NCI-H524 treated with DMSO at 0.1 percent for 48 hours (cell line): ENCODE results near the gene LRRC37A3.
"Not testable (repeated sequence)": the region's sequence is repeated elsewhere in the genome, so short reads cannot be mapped to it uniquely, and the experiment has no call there.

Source experiments
- DNase-seq: peaks from one replicate; lab custom pipeline; 2025; lab: John Stamatoyannopoulos, UW

Gene LRRC37A3

GRCh38 chr17:64919289-64920025 lies at the start of gene LRRC37A3:
Gene LRRC37A3 (minus strand): TSS chr17:64919478. CDS start chr17:64897257, 22,221 bp downstream.
- DNase-seq = peak; percentile 84

DNA sequence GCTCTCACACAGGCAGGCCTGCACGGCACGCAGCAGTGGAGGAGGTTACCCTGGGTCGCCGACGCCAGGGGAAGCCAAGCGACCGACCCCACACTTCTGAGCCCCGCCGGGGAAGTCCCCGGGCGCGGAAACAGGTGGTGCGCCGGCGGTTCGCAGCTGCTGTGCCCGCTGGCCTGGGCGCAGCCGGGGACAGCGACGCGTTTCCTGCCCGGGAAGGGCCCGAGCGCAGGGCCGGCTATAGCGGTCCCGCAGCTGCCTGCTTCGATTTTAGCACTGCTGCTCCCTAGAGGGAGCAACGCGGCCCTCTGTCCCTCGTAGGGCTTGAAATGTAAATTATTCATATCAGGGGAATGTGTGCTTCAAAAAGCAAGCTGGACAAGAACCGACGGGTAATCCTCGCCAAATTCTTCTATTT lies 46.6 kb upstream of the LRRC37A3 start:
- DNase-seq = peak; percentile 34

DNA sequence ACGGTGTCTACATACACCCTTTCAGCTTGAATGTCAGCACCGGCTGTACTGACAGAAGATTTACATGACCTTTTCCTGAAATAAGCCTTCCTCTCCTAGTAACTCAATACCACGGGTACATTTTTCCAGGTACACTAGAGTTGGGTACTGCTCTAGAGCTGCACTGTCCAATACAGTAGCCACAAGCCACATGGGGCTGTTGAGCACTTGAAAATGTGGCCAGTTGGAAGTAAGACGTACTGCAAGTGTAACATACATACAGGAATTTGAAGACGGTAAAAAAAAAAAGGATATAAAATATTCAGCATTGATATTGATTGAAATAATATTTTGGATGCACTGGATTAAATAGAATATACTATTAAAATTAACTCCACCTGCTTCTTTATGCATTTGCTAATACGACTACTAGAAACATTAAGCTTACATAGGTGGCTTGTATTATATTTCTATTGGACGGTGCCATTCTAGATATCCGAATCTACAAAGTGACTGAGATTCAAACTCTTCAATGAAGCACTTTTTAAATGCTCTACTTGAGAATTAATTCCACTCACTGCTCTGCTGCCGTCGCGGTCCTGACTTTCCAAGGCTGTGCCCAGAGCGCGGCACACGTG lies 46.1 kb upstream of the LRRC37A3 start:
- not testable (repeated sequence) for DNase-seq

DNA sequence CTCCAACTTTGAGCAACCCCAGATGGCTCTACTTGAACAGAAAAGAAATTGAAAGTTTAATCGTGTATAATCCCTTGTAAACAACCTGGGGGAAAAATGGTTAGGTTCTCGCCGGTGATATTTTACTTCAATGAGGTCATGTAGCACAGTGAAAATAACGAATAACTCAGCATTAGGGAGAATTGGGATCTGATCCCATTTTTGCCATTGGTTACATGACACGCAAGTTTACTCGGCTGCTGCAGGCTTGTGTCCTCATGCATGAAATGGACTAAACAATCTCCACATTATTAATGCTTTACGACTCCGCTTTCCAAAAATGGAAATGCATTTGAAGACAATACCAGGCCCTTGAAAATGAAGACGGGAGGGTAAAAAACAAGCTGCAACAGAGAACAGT lies 45.5 kb upstream of the LRRC37A3 start:
- no peak for DNase-seq

GRCh38 chr17:64963814-64964213 lies 44.5 kb upstream of the LRRC37A3 start:
- DNase-seq = not testable (repeated sequence)

DNA sequence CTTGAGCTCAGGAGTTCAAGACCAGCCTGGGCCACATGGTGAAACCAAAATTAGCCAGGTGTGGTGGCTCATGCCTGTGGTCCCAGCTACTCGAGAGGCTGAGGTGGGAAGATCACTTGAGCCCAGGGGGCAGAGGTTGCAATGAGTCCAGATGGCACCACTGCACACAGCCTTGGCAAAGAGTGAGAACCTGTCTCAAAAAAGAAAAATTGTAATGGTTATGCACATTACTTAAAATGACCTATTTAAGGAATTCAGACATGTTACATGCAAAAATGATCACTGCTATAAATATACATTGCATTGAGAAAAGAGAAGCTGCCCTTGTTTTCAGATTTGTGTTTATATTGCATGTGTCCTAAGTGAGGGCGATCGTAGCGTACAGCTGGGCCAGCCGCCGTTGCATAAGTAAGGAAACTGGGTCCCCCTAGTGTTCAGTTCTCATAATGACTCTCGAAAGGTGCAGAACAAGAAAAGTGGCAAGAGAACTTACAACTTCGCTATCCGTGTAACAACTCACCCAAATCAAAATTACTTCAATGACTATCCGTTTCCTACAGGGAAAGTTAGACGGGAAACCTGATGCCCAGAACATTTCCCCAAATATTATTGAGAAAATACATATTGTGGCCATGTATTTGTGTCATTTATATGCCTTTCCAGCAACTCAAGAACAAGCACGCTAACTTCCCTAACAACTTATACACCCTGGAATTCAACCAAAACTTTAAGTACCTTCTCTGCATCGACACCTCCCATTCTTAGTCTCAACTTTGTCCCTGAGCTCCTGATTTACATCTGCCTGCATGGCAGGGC lies 42.5 kb upstream of the LRRC37A3 start:
- peak; percentile 35 for DNase-seq

GRCh38 chr17:64951877-64952276 lies 32.6 kb upstream of the LRRC37A3 start:
- DNase-seq = no peak

DNA sequence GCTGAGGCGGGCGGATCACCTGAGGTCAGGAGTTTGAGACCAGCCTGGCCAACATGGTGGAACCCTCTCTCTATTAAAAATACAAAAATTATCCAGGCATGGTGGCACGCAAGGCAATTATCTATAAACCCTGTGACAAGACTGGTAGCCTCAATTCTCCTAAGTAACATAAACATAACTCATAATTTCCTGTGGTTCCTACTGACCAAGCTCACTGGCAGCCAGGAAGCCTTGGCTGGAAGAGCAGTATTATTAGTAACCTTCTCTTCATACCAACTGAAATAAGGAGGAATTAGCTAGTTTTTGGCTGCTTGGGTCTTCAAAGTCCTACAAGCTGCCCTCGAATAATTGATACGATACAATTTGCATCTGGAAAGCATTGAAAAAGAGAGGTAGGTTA lies 31.6 kb upstream of the LRRC37A3 start:
- no peak for DNase-seq

DNA sequence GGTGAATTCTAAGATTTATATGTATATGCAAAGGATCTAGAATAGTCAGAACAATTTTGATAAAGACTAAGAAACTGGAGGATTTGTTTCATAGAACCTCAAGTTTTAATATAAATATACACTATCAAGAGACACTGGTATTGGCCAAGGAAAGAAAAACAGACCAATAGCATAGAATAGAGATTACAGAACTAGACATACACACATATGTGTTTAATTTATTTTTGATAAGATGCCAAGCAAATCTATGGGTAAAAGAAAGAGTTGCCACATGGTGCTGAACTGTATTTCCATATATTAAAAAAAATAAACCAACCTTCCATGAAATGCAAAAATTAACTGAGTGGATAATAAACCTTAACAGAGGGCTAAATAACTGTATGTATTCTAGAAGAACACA lies 27.9 kb upstream of the LRRC37A3 start:
- DNase-seq = no peak

DNA sequence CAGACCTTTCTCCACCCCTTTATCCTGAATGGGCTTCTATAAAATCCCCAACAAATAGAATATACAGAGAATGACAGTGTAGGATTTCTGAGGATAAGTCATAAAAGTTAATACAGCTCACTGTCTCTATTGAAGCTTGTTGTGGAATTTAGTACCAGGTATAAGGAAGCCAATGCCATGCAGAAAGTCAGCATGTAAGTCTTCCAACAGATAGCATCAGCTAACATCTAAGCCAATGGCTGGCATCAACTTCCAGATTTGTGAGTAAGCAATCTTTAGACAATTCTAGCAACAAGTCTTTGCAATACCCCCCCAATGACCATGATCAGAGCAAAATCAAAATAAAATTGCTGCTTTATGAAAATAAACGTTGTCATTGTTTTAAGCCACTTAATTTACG lies 22.5 kb upstream of the LRRC37A3 start:
- no peak for DNase-seq

- DNase-seq = no peak
Measured at GRCh38 chr17:64941045-64941444, 21.8 kb upstream of the LRRC37A3 start.

- DNase-seq = no peak
Measured at GRCh38 chr17:64940055-64940454, 20.8 kb upstream of the LRRC37A3 start.

DNA sequence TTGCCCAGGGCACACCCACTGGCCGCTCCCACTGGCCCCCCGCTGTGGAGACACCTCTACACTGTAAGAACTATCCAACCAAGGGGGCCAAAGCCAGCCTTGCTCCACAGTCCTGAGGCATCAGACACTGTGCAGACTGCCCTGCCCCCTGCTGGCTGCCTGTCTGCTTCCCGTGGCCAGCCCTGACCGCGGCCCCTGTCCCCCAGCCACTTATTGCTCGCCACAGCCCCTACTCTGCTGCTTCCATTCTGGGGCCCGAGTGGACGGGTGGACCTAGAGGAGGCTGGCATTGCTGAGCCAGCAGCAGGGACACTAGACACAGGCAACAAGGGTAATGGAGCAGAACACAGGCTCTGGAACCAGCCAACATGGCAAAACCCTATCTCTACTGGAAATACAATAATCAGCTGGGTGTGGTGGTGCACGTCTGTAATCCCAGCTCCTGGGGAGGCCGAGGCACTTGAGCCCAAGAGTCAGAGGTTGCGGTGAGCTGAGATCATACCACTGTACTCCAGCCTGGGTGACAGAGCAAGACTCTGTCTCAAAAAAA lies 19.7 kb upstream of the LRRC37A3 start:
- no peak for DNase-seq

DNA sequence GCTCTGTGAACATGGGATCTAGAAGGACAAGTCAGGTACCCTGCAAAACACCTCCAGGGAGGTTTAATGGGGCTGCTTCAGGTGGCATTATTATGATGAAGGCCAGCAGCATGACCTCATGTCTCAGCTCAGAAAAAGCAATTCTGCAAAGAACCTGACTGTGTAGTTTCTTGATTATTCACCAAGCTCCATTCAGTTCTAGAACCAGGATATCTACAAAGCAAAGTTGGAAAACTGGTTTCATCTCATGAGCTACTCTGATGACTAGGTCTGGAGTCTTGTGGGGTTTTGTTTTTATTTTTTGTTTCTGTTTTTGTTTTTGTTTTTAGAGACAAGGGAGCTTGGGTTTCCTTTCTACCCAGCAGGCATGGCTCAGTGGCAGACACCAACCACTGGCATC lies 19.0 kb upstream of the LRRC37A3 start:
- DNase-seq = no peak

DNA sequence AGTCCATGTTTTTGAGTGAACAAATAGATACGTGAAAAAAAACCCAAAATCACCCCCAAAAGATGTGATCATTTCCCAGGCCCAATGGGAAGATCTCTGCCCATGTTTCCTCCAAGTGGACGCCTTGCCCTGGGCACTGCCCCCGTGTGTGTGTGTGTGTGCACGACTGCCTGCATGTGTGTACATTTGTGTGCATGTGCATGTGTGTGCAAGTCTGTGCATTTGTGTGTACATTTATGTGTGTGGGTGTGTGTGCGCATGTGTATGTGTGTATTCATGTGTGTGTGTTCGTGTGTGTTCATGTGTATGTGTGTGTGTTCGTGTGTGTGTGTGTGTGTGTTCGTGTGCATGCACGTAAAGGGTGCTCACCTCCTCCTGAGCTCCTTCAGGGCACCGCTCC lies 16.8 kb upstream of the LRRC37A3 start:
- DNase-seq = no peak

DNA sequence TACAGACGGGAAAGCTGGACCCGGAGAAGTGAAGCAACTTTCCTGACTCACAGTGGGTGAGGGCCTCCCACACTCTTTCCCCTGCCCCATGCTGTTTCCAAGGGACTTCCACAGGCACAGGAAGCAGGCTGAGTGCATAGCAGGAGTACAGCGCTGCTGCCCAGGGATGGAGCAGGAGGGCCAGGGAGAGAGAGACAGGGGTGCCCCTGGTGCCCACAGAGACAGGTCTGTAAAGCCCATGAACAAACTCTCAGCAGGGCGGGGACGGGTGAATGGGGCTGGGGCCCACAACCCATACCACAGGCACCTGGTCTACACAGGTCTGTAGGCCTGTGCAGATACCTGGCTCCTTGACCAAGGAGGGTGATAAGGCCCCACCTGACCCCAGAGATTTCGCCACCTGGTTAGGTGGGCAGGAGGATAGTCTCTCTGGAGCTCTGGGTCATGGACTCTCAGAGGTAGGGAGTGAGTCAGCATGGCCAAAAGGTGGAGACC lies 15.1 kb upstream of the LRRC37A3 start:
- DNase-seq = not testable (repeated sequence)

GRCh38 chr17:64932850-64933249 lies 13.6 kb upstream of the LRRC37A3 start:
- DNase-seq = not testable (repeated sequence)

- not testable (repeated sequence) for DNase-seq
Measured at GRCh38 chr17:64930374-64930773, 11.1 kb upstream of the LRRC37A3 start.

GRCh38 chr17:64929419-64930209 lies 10.3 kb upstream of the LRRC37A3 start:
- DNase-seq = not testable (repeated sequence)

- DNase-seq = not testable (repeated sequence)
Measured at GRCh38 chr17:64928701-64929100, 9.4 kb upstream of the LRRC37A3 start.

- DNase-seq = peak; percentile 29
Measured at GRCh38 chr17:64927444-64927843, 8.2 kb upstream of the LRRC37A3 start.
